HG02642 (cell line): Measurements from ENCODE around the gene GPR107.

Source experiments
- ATAC-seq: cut with Tn5 transposase; IDR thresholded peaks from one replicate; pipeline ENCODE4 v1.9.1; 2021; ENCODE audit warnings: mild to moderate bottlenecking; ENCODE audit not compliant: unreplicated experiment, poor library complexity

The GPR107 gene

GRCh38 chr9:130177898-130178805, 124.4 kb downstream of the GPR107 start:
- ATAC-seq = no peak

GRCh38 chr9:130179331-130179907, 125.7 kb downstream of the GPR107 start:
- no peak for ATAC-seq

- no peak for ATAC-seq
Observed at GRCh38 chr9:130180516-130180915, 126.8 kb downstream of the GPR107 start.

GRCh38 chr9:130181678-130182380, 128.1 kb downstream of the GPR107 start:
- ATAC-seq = no peak

GRCh38 chr9:130182381-130182909, 128.7 kb downstream of the GPR107 start:
- no peak for ATAC-seq

- no peak for ATAC-seq
Observed at GRCh38 chr9:130183133-130183762, 129.5 kb downstream of the GPR107 start.

- ATAC-seq = no peak
Observed at GRCh38 chr9:130185017-130185416, 131.3 kb downstream of the GPR107 start.

- ATAC-seq = no peak
Observed at GRCh38 chr9:130185490-130186031, 131.9 kb downstream of the GPR107 start.

- no peak for ATAC-seq
Observed at GRCh38 chr9:130186051-130186450, 132.3 kb downstream of the GPR107 start.

- ATAC-seq = no peak
Observed at GRCh38 chr9:130186839-130187522, 133.3 kb downstream of the GPR107 start.

GRCh38 chr9:130187523-130187846, 133.8 kb downstream of the GPR107 start:
- ATAC-seq = no peak

GRCh38 chr9:130188860-130189481, 135.3 kb downstream of the GPR107 start:
- no peak for ATAC-seq
